T47D (cell line): ENCODE data around the gene ANKRD42.

Source experiments
- DNase-seq, 2 experiments: peaks; one replicate each; pipeline versions ENCODE4 v3.0.0 to v3.0.0-alpha.2; 2011 to 2012; ENCODE audit warnings: low read depth in 1 of 2, low spot score in 1 of 2
- JUND ChIP-seq: IDR thresholded peaks from 2 replicates; pipeline ENCODE4 v1.6.1; 2012; ENCODE audit warnings: low read depth
- in situ Hi-C: cut with HindIII; loops from 2 replicates; pipeline ENCODE4 v1.10.0; 2016; ENCODE audit warnings: low sequenced_read_pairs, low pct_unique_long_range_greater_than_20kb

The ANKRD42 gene

DNA sequence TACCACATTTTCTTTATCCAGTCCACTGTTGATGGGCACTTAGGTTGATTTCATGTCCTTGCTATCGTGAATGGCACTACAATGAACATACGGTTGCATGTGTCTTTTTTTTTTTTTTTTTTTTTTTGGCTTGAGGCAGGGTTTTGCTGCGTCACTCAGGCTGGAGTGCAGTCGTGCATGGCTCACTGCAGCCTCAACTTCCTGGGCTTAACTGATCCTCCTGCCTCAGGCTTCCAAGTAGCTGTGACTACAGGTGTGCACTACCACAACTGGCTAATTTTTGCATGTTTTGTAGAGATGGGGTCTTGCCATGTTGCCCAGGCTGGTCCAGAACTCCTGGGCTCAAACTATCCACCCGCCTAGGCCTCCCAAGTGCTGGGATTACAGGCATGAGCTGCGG lies 94.1 kb downstream of the ANKRD42 start:
- DNase-seq, result no peak

DNA sequence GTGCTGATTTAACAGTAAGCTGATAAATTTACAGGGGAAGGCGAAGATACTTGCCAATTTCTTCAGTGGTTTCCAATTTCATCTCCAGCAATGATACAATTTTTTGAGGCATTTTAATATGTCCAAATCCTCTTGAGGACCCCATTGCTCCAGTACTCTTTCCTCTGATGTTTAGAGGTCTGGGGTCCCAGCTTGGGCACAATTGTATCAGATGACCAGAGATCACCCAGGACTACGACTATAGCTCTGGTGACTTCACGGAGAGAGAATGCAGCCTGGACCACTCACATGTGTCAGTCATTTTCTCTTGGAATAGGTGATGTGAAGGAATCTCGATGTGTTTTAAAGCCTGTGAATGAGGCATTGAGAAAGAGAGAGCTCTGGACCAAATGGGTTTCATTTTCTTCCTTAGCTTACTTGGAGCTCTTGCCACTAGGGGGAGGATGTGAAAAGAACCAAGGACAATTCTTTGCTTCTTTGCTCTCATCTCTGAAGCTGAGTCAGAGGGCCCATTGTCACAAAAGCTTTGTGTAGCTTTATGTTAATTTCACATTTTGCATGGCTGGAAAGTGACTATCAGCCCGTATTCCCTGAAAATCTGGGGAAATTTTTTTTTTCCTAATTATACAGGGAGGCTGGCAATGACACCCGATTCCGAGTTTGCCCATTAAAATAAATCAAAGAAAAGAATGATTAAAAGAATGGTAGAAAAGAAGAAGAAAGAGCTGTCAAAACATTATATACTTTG lies 99.4 kb downstream of the ANKRD42 start:
- DNase-seq, result peak; percentile 56 to 87
- no peak for TF ChIP-seq JUND
- in situ Hi-C loops, result no loop called here

More for the DNA sequence above, 94.1 kb downstream of the ANKRD42 start:
- in situ Hi-C loops, result no loop called here
- TF ChIP-seq JUND, result no peak

DNA sequence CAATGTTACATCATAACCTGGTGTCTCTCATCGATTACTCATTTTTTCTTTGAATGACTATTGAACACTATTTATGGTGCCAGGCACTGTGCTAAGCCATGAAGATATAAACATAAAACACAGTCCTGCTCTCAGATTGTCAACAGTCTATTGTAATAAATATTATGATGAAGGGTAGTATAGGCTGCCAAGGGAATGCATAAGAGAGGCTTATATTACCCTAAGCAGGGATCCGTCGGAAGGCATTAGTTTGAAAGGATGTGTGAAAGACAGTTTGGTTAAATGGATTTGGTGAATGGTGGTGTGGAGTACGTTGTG lies 99.9 kb downstream of the ANKRD42 start:
- no peak for DNase-seq
- no peak for TF ChIP-seq JUND
- in situ Hi-C loops, result no loop called here

DNA sequence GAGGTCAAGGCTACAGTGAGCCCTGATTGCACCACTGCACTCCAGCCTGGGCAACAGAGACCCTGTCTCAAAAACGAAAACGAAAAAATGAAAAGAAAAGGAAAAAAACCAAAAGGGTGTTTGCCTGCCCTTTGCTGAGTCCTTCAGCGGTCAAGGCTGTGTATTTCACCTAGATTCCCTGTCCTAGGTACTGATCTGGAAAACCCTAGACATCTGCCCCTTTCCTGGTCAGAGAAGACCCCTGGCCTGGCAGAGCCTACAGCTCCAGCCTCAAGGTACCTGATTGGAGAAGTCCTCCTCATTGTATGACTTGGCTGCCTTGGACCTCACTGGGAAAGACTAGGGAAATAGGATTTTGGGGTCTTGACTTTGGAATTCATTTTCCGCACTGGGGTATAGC lies 100.7 kb downstream of the ANKRD42 start:
- TF ChIP-seq JUND, result no peak
- DNase-seq, result no peak
- in situ Hi-C loops, result no loop called here
